Activated T-helper 9 cell treated with anti-CD3 and anti-CD28 coated beads, Interleukin-2, amount 50 U/mL, for 16 hours (primary cell): Measurements from ENCODE around the gene ABTB2.

Experiments used
- DNase-seq: peaks from one replicate; pipeline ENCODE4 v3.0.0-alpha.2; 2020; ENCODE audit warnings: low read depth

Gene ABTB2

GRCh38 chr11:34284811-34285481, 72.9 kb downstream of the ABTB2 start:
- DNase-seq = no peak

DNA sequence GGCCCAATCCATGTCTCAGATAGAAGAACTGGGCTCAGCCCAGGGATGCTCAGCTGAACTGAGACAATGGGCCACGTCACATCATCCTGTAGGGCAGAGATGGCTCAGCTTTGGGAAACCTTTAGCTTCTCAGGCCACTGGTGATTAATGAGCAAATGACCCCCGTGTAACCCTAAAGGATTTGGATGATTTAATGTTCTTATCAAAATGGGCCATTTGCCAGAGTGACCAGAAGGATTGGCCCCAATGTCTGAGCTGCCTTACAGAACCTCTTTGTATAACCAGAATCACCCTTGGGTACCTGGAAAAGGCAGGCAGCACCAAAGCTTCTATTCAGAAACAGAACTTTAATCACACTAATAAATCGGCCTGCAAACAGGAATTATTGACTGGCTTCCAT, 73.7 kb downstream of the ABTB2 start:
- DNase-seq = no peak

DNA sequence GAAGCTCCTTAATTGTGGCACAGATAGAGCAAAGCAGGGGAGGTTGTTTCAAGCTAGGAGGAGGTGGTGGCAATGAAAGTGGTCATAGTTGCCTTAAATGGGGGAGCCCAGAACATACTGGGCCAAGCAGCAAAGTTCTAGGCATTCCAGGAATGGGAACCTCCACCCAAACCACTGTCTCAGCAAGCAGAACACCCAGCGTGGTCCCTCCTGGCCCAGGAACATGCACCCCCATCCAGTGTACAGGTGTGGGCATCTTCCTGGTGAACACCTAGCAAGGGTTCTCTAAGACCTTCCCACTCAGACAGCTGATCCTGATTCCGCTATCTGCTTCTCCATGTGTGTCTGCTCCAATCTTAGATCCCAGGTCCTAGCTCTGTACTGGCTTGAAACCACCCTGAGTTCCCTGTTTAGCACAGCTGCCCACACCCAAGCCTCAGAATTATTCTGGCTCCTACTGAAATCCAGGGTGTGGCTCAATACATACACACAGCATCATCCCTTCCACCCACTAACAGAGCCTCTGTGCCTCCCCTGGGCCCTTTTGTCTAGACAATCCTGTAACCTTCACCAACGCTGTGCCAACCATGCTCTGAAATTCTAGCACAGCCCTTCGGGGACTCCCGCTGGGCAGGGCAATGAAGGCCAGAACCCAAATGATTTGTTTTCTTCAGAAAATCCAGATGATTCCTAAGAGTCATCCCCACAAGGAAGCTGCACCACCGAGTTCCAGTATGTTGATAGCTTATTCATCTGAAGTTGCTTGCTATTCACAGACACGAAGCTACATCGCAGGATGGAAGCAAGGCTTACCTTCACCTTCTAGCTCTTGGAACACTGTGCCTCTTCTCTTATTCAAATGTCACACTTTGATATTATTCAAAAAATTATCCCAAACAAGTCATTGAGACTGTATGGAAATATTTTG, 76.6 kb downstream of the ABTB2 start:
- no peak for DNase-seq

DNA sequence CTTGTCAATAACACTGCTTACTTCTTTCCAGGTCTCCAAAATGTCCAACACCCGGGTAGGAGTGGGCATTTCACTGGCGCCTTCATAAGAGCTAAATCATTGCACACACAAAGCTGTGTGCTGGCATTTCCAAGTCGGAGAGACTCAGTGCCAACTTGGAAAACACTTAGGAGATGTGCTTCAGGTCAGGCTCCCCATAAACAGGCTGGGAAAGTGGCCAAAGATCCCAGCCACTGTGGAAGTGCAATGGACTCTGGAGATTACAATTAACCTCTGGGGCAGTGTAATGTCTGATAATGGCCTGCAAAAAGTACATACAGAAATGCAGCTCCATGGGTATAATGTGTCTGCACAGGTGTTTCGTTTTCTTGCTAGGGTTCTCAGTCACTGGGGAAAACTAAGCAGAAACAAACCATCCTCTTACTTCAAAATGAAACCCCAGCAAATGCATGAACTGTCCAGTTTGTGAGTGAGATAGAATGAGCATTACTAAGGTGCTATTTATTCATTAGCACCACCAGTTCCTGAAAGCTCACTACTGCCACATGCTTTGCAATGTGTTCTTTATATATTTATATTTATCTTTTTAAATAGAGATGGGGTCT, 79.0 kb downstream of the ABTB2 start:
- no peak for DNase-seq

DNA sequence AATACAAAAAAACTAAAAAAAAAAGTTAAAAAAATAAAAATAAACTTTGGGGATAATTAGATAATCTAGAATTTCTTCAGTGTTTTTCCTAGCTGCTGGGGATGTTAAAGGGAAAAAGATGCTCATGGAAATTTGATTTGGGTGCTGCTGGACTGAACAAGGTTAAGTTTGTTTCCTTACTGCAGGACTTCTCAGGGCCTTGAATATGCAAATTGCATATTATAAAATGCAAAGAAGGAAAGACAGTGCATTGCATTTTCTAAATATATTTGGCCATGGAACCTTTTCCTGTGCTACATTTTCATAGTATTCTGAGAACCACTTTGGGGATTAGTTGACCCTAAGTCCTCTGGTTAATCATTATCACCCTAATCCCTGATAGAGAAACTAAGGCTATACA, 79.6 kb downstream of the ABTB2 start:
- no peak for DNase-seq

- no peak for DNase-seq
These were observed 80.6 kb downstream of the ABTB2 start for GRCh38 chr11:34277171-34277570.

DNA sequence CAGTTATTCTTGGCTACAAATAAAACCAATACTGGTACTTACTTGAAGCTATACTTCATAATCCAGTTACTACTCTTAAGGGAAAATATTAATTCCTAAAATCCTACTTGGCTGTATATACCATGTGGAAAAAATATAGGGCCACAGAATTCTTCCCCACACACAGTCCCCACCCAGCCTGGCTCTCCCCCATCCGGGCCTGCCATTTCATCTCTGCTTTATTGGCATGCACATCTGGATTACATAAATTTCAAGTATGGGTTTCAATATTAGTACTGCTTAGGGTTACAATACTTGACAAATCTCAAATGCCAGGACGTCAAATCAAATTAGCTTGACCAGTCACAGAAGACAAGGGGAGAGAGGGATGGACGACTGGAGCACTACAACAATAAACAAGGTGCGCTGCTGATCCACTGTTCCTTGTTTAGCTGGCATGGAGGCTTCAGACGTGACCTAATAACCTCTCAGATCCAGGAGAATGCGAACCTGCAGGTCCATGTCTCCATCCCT, 81.4 kb downstream of the ABTB2 start:
- no peak for DNase-seq

DNA sequence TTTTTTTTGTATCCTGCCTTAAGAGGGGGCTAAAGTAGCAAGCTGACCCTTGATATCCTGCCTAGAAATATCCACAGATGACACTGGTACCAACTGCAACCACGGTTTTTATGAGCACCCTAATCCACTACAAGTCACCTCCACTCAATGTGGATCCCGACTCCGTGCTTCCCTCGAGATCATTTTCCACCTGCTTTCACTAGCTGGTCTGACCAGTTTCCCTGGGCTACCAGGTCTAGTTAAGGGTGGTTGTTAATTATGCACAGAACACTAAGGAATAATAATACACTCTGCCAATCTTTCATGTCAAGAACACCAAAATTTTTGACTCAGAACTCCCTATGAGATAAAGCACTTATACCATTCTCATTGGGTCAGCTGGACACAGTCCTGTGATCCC, 82.3 kb downstream of the ABTB2 start:
- DNase-seq = no peak

- DNase-seq = no peak
These were observed 83.0 kb downstream of the ABTB2 start for GRCh38 chr11:34274712-34275398.

GRCh38 chr11:34273099-34273498, 84.7 kb downstream of the ABTB2 start:
- no peak for DNase-seq

DNA sequence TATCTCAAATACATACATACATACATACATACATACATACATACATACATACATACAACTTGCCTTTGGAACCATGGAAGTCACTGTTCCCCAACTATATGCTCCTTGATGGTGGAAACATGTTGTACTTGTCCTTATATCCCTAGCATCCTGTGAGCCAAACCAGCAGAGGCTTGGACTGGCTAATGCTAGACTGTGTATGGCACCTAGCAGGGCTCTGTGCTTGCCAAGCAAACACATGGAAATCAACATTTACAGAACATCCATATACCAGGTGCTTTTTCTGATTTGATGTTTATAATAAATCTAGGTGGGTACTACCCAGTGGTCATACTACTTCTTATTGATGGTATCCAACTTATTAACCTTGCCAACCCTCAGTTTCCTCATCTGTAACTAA, 86.1 kb downstream of the ABTB2 start:
- DNase-seq = no peak

GRCh38 chr11:34270711-34271110, 87.1 kb downstream of the ABTB2 start:
- DNase-seq = no peak

GRCh38 chr11:34269694-34270245, 88.0 kb downstream of the ABTB2 start:
- no peak for DNase-seq

GRCh38 chr11:34268906-34269430, 88.8 kb downstream of the ABTB2 start:
- DNase-seq = no peak

DNA sequence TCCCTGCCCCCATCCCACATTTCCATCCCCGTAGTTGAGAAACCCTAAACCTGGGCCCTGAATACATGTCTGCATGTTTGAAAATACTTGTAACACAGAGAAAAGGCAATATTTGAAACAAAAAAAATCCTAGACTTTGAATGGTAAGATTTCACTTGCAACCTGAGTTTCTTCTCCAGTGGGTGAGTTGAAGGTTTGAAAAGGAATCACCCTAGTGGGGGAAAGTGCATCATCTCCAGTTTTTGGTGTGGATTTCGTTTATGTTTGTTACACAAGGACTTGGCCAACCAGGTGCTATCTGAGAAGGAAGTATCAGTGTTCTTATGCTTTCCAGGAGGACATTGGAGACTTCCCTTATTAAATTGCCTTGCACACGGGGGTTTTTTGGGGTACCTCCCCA, 90.4 kb downstream of the ABTB2 start:
- DNase-seq = no peak

- no peak for DNase-seq
These were observed 90.8 kb downstream of the ABTB2 start for GRCh38 chr11:34267013-34267412.

GRCh38 chr11:34266090-34266912, 91.5 kb downstream of the ABTB2 start:
- DNase-seq = no peak

GRCh38 chr11:34264303-34265110, 93.3 kb downstream of the ABTB2 start:
- no peak for DNase-seq

DNA sequence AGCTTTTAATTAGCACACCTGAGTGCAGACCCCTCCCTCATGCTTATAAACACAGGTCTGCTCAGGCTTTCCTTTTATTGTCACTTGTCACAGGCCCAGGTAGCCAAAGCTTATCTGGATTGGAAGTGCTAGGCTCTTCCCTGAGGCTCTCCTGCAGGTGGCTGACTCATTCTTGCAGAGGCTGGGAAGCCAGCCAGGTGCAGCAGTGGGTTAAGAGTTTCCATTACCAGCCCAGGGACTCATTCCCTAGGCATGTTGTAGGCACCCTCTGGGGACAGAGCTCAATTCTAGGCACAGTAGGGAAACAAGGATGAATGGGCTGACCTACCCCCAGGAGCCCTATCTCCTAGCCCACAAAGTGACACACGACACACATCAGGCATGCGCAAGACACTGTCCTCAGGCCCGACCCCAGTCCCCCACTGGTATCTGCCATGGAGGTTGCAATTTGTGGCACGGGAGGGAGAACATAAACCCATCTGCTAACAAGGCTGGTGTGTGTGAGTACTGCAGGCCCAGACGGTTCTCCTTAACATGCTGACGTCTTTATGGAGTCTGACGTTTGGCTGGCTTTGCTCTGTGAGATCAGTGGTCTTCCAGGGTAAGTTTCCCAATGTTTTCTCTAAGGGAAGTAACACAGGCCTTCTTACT, 94.2 kb downstream of the ABTB2 start:
- DNase-seq = no peak
